ENCODE data around the gene GRIK4.

DNA sequence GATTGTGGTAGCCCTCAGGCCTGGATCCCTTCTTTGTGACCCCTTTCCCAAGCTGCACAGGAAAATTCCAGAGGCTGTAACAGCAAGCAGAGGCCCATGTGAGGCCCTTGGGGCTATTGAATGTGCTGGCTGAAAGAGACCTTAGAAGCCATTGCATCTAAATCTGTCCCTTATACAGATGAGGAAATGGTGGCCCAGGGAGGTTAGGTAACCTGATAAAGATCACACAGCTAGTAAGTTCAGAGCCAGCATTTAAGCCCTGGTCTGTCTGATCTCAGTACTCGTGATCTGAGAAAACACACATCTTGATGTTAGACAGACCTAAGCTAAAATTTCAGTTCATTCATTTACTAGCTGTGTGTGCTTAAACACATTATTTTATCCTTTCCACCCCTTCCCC, 396.4 kb downstream of the GRIK4 start:
- TF ChIP-seq, protein P1, sequence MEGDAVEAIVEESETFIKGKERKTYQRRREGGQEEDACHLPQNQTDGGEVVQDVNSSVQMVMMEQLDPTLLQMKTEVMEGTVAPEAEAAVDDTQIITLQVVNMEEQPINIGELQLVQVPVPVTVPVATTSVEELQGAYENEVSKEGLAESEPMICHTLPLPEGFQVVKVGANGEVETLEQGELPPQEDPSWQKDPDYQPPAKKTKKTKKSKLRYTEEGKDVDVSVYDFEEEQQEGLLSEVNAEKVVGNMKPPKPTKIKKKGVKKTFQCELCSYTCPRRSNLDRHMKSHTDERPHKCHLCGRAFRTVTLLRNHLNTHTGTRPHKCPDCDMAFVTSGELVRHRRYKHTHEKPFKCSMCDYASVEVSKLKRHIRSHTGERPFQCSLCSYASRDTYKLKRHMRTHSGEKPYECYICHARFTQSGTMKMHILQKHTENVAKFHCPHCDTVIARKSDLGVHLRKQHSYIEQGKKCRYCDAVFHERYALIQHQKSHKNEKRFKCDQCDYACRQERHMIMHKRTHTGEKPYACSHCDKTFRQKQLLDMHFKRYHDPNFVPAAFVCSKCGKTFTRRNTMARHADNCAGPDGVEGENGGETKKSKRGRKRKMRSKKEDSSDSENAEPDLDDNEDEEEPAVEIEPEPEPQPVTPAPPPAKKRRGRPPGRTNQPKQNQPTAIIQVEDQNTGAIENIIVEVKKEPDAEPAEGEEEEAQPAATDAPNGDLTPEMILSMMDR (IDR thresholded peaks at IDR 0.05; ENCODE audit: low read length), result no peak
- no peak for TF ChIP-seq EZH2 (IDR thresholded peaks at IDR 0.05; ENCODE audit: borderline replicate concordance, low read length)

Data from OCI-LY1 (cell line).